ENCODE results near the gene PCCA. TPM values are rescaled to one million over a fixed set of nuclear protein-coding genes. Genes with fewer than 3 reads are reported as not detected.

The PCCA gene
- polyA plus RNA-seq, 1 experiment: 22.6 TPM

GRCh38 chr13:100535426-100536135 lies 446.7 kb downstream of the PCCA start:
- no peak for TF ChIP-seq CTCF (IDR thresholded peaks at IDR 0.05; ENCODE audit: low read depth, low read length)
- ChIA-PET POLR2A (no interaction called here), CTCF (interaction anchor here (1.0 kb wide), 1 partner anchor 619 kb away, joined by 4 read pairs; no protein-coding TSS in a partner anchor)
- H3K27me3 ChIP-seq (ENCODE audit: control insufficient read depth, insufficient read depth, low read length): no peaks in the 10 kb centered on the region
- no peak overlapping the region for H3K4me3 ChIP-seq (ENCODE audit: low read depth, low read length)
- H3K9me3 ChIP-seq (ENCODE audit: control insufficient read depth, insufficient read depth, low read length): peaks cover 8% of the 10 kb centered on the region; the same call in 1 of the 2 replicates
- no peak overlapping the region for H3K27ac ChIP-seq (ENCODE audit: low read depth, low read length)
- DNase-seq (ENCODE audit: low read depth, low spot score): no peak

- ChIA-PET CTCF (no interaction called here), POLR2A (no interaction called here)
- no peak for TF ChIP-seq CTCF (IDR thresholded peaks at IDR 0.05; ENCODE audit: low read depth, low read length)
Measured at GRCh38 chr13:100536643-100537180, 447.8 kb downstream of the PCCA start.

GRCh38 chr13:100537486-100537885 lies 448.6 kb downstream of the PCCA start:
- POLR2A ChIA-PET: no interaction called here
- no peak for TF ChIP-seq CTCF (IDR thresholded peaks at IDR 0.05; ENCODE audit: low read depth, low read length)
- DNase-seq (ENCODE audit: low read depth, low spot score): no peak
- Histone ChIP-seq H3K9me3 (ENCODE audit: control insufficient read depth, insufficient read depth, low read length) (peaks cover 1% of the 10 kb centered on the region; the same call in 1 of the 2 replicates), H3K27ac (ENCODE audit: low read depth, low read length) (no peak overlapping the region), H3K27me3 (ENCODE audit: control insufficient read depth, insufficient read depth, low read length) (no peaks in the 10 kb centered on the region), H3K4me3 (ENCODE audit: low read depth, low read length) (no peak overlapping the region)
- CTCF ChIA-PET: no interaction called here

More at GRCh38 chr13:100536643-100537180, 447.8 kb downstream of the PCCA start:
- Histone ChIP-seq H3K27me3 (ENCODE audit: control insufficient read depth, insufficient read depth, low read length) (no peaks in the 10 kb centered on the region), H3K9me3 (ENCODE audit: control insufficient read depth, insufficient read depth, low read length) (peaks cover 8% of the 10 kb centered on the region; the same call in 1 of the 2 replicates), H3K4me3 (ENCODE audit: low read depth, low read length) (no peak overlapping the region), H3K27ac (ENCODE audit: low read depth, low read length) (no peak overlapping the region)
- no peak for DNase-seq (ENCODE audit: low read depth, low spot score)

- H3K27ac ChIP-seq (ENCODE audit: low read depth, low read length): no peak overlapping the region
- no peaks in the 10 kb centered on the region; the same call in 1 of the 2 replicates for H3K9me3 ChIP-seq (ENCODE audit: control insufficient read depth, insufficient read depth, low read length)
- ChIA-PET CTCF (no interaction called here), POLR2A (no interaction called here)
- no peaks in the 10 kb centered on the region for H3K27me3 ChIP-seq (ENCODE audit: control insufficient read depth, insufficient read depth, low read length)
- DNase-seq (ENCODE audit: low read depth, low spot score): no peak
- no peak overlapping the region for H3K4me3 ChIP-seq (ENCODE audit: low read depth, low read length)
- no peak for TF ChIP-seq CTCF (IDR thresholded peaks at IDR 0.05; ENCODE audit: low read depth, low read length)
Measured at GRCh38 chr13:100537951-100538462, 449.1 kb downstream of the PCCA start.

- H3K4me3 ChIP-seq (ENCODE audit: low read depth, low read length): no peak overlapping the region
- no peak for DNase-seq (ENCODE audit: low read depth, low spot score)
- no peak for TF ChIP-seq CTCF (IDR thresholded peaks at IDR 0.05; ENCODE audit: low read depth, low read length)
- no peaks in the 10 kb centered on the region for H3K27me3 ChIP-seq (ENCODE audit: control insufficient read depth, insufficient read depth, low read length)
- CTCF ChIA-PET: interaction anchor here (0.6 kb wide), 1 partner anchor 497 kb away, joined by 4 read pairs; no protein-coding TSS in a partner anchor
- no peak overlapping the region for H3K27ac ChIP-seq (ENCODE audit: low read depth, low read length)
- no peaks in the 10 kb centered on the region; the same call in 1 of the 2 replicates for H3K9me3 ChIP-seq (ENCODE audit: control insufficient read depth, insufficient read depth, low read length)
- POLR2A ChIA-PET: no interaction called here
Measured at GRCh38 chr13:100540621-100541020, 451.7 kb downstream of the PCCA start.

Data from AG04450 (cell line).